Progenitor cell of endocrine pancreas (in vitro differentiated cells): Measurements from ENCODE around the gene CEACAM1. TPM values are rescaled to one million over a fixed set of nuclear protein-coding genes. Genes with fewer than 3 reads are reported as not detected.
"Not testable (repeated sequence)": the region's sequence is repeated elsewhere in the genome, so short reads cannot be mapped to it uniquely, and the experiment has no call there.

Experiments used
- DNase-seq: peaks from one replicate; pipeline ENCODE4 v3.0.0; 2021; ENCODE audit warnings: low spot score; ENCODE audit not compliant: unreplicated experiment
- H3K27ac Mint-ChIP-seq: 2 replicates; pipeline ENCODE4 v1.8.0; 2021; ENCODE audit warnings: mild to moderate bottlenecking, moderate library complexity, mixed read lengths
- H3K27me3 Mint-ChIP-seq: 2 replicates; pipeline ENCODE4 v1.8.0; 2021; ENCODE audit warnings: mixed read lengths
- H3K36me3 Mint-ChIP-seq: 2 replicates; pipeline ENCODE4 v1.8.0; 2022; ENCODE audit warnings: mixed read lengths; ENCODE audit not compliant: insufficient read depth
- H3K4me1 Mint-ChIP-seq: 2 replicates; pipeline ENCODE4 v1.8.0; 2021; ENCODE audit warnings: low read depth, mixed read lengths
- H3K4me3 Mint-ChIP-seq: 2 replicates; pipeline ENCODE4 v1.8.0; 2021; ENCODE audit warnings: low read depth, mild to moderate bottlenecking, moderate library complexity, mixed read lengths
- H3K9me3 Mint-ChIP-seq: 2 replicates; pipeline ENCODE4 v1.8.0; 2021; ENCODE audit warnings: low read depth, mixed read lengths
- CTCF ChIP-seq: fragments of 200-600 bp; sonication (generic); IDR thresholded peaks from one replicate; pipeline ENCODE4 v1.5.0; 2021; ENCODE audit warnings: antibody characterized with exemption, mild to moderate bottlenecking; ENCODE audit not compliant: unreplicated experiment
- total RNA-seq: library from RNA; stranded (reverse); gene quantifications from 2 replicates; pipeline ENCODE4 v1.2.1, GENCODE V29; 2021

CEACAM1 gene
- total RNA-seq, 1 donor from 2014 or later: 0.69 TPM

- no peak for DNase-seq
- H3K36me3 Mint-ChIP-seq: peaks cover 2% of the 10 kb centered on the region
- peaks cover 9% of the 10 kb centered on the region for H3K9me3 Mint-ChIP-seq
- no peak overlapping the region for H3K4me3 Mint-ChIP-seq
- no peak overlapping the region for H3K27ac Mint-ChIP-seq
- peaks cover 16% of the 10 kb centered on the region for H3K27me3 Mint-ChIP-seq
- no peak for TF ChIP-seq CTCF
- no peaks in the 10 kb centered on the region for H3K4me1 Mint-ChIP-seq
These were observed 18.7 kb upstream of the CEACAM1 start for GRCh38 chr19:42546831-42547500.

- DNase-seq: no peak
- TF ChIP-seq CTCF: no peak
- Mint-ChIP-seq H3K4me1 (no peaks in the 10 kb centered on the region), H3K9me3 (peaks cover 4% of the 10 kb centered on the region), H3K27me3 (peaks cover 16% of the 10 kb centered on the region), H3K27ac (no peak overlapping the region), H3K36me3 (no peaks in the 10 kb centered on the region), H3K4me3 (no peak overlapping the region)
These were observed 15.9 kb upstream of the CEACAM1 start for GRCh38 chr19:42544146-42544545.

GRCh38 chr19:42542791-42543190 is 14.5 kb upstream of the CEACAM1 start:
- H3K4me3 Mint-ChIP-seq: no peak overlapping the region
- H3K9me3 Mint-ChIP-seq: no peaks in the 10 kb centered on the region
- H3K36me3 Mint-ChIP-seq: no peaks in the 10 kb centered on the region
- no peaks in the 10 kb centered on the region for H3K4me1 Mint-ChIP-seq
- no peak overlapping the region for H3K27ac Mint-ChIP-seq
- H3K27me3 Mint-ChIP-seq: peaks cover 15% of the 10 kb centered on the region
- no peak for TF ChIP-seq CTCF
- no peak for DNase-seq

- TF ChIP-seq CTCF: no peak
- Mint-ChIP-seq H3K4me3 (no peak overlapping the region), H3K9me3 (no peaks in the 10 kb centered on the region), H3K27ac (no peak overlapping the region), H3K36me3 (no peaks in the 10 kb centered on the region), H3K4me1 (no peaks in the 10 kb centered on the region), H3K27me3 (no peaks in the 10 kb centered on the region)
- DNase-seq: no peak
These were observed 11.8 kb upstream of the CEACAM1 start for GRCh38 chr19:42540071-42540553.

- no peak overlapping the region for H3K4me3 Mint-ChIP-seq
- no peak for DNase-seq
- TF ChIP-seq CTCF: no peak
- no peaks in the 10 kb centered on the region for H3K9me3 Mint-ChIP-seq
- no peaks in the 10 kb centered on the region for H3K27me3 Mint-ChIP-seq
- H3K36me3 Mint-ChIP-seq: no peaks in the 10 kb centered on the region
- no peak overlapping the region for H3K27ac Mint-ChIP-seq
- H3K4me1 Mint-ChIP-seq: no peaks in the 10 kb centered on the region
These were observed 10.8 kb upstream of the CEACAM1 start for GRCh38 chr19:42538841-42539709.

GRCh38 chr19:42535276-42535675 is 7.0 kb upstream of the CEACAM1 start:
- H3K36me3 Mint-ChIP-seq, H3K4me3 Mint-ChIP-seq, H3K9me3 Mint-ChIP-seq, H3K4me1 Mint-ChIP-seq, H3K27ac Mint-ChIP-seq, H3K27me3 Mint-ChIP-seq, DNase-seq: not testable (repeated sequence)
